GM18519 (cell line): ENCODE results near the gene FLII.
"Not testable (repeated sequence)": the region's sequence is repeated elsewhere in the genome, so short reads cannot be mapped to it uniquely, and the experiment has no call there.

Experiments
- ATAC-seq: cut with Tn5 transposase; IDR thresholded peaks from one replicate; pipeline ENCODE4 v1.9.1; 2021; ENCODE audit warnings: mild to moderate bottlenecking, moderate library complexity; ENCODE audit not compliant: unreplicated experiment, low FRiP score

FLII gene

DNA sequence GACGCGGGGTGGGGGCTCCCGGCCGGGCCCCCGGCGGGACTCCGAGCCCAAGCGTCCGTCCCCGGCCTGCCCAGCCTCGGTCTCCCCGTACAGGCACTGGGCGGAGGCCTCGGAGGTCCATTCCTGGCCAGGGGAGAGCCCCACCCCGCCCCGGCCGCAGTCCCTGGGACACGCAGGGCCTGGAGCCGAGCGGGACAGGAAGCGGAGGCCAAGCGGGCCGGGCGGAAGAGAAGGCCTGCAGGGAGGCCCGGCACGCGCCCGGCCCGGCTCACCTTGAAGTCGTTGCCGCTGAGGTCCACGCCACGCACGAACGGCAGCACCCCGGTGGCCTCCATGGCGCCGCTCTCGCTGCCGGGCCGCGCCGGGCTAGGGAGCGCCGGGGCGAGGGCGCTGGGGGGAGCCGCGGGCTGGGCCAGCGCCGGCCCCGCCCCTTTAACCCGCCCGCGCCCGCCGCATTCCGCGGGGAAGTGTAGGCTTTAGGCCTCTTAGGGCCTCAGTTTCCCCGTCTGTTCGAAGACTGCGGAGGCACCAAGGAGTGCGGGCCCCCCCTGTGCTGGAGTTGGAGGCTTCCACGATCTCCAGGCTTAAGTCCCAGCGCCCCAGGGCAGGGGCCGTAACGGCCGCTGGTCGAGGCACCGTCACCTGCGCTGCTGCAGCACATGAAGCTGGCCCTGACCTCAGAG is at the start of gene FLII:
TSS of gene FLII (minus strand) at position 383 of the 683 bp plus-strand sequence. CDS start at position 335, 48 bp downstream.
- no peak for ATAC-seq

GRCh38 chr17:18303206-18303605 is 44.7 kb upstream of the FLII start:
- not testable (repeated sequence) for ATAC-seq

GRCh38 chr17:18300725-18301480 is 42.4 kb upstream of the FLII start:
- ATAC-seq, result no peak

- ATAC-seq, result not testable (repeated sequence)
These were observed 39.5 kb upstream of the FLII start for GRCh38 chr17:18298061-18298460.

DNA sequence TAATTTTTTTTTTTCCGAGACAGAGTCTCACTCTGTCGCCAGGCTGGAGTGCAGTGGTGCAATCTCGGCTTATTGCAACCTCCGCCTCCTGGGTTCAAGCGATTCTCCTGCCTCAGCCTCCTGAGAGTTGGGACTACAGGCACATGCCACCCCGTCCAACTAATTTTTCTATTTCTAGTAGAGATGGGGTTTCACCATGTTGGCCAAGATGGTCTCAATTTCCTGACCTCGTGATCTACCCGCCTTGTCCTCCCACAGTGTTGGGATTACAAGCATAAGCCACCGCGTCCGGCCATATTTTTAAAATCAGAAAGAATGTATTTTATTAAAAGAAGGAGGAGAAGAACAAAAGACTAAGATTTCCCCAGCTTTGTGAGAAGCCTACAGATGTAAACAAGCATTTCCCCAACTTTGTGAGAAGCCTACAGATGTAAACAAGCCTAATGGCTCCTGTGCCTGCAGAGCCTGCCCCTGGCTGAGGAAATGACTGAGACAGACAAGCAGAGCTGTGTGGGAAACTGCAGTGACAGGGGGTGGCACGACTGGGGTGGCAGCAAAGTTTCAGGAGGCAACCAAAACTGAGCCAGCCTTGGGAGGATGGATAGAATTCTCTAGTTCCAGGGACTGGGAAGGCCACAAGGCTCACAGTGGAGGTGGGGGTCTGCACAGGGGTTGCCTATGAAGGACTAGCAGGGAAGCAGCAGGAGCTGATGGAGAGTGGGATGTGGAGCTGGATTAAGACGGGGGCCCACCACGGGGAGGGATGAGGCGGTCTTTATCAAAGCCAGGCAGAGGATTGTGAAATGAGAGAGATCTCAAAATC is 33.4 kb upstream of the FLII start:
- ATAC-seq, result no peak

- no peak for ATAC-seq
These were observed 26.8 kb upstream of the FLII start for GRCh38 chr17:18285296-18285695.

DNA sequence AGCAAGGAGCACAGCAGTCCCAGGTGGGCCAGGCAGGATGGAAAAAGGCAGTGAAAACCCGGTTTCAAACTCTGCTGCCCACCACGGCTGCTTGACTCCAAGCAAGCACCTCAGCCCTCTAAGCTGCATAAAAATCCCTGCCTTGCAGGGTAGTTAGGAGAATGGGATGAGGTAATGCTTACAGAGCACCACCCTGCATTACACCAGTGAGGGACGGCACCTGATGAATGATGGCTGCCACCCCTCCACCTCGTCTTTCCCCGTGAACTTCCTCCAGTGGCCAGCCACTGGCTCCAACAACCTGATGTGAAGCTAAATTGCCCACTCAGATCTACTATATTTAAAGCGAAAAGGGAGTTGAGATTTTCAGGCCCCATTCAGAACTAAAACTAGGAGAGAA is 23.2 kb upstream of the FLII start:
- ATAC-seq, result no peak

DNA sequence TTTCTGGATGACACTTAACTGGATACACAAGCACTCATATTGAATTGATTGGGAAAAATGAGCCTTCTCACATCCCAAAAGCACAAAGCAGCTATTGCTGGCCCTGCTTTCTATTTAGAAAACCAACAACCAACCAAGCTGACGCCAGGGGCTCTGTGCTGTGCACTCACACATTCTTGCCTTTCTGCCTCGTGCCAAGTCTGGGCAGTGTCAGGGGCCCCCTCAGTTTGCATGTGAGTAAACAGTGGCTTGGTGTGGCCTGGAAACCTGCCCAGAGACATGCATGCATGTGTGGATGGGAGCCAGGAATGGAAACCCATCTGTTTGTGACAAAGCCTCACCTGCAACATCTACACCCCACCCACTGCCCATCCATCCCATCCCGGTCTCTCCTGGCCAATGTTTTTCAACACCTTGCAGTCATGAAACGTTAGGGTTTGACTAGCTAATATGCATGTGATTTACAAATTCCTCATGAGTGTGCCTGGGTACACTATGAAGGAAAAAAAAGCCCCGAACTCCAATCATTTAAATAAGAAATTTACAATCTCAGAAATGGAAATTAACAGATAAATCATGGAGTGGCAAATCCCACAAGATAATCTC is 22.3 kb upstream of the FLII start:
- no peak for ATAC-seq

GRCh38 chr17:18280249-18280648 is 21.7 kb upstream of the FLII start:
- ATAC-seq, result no peak

DNA sequence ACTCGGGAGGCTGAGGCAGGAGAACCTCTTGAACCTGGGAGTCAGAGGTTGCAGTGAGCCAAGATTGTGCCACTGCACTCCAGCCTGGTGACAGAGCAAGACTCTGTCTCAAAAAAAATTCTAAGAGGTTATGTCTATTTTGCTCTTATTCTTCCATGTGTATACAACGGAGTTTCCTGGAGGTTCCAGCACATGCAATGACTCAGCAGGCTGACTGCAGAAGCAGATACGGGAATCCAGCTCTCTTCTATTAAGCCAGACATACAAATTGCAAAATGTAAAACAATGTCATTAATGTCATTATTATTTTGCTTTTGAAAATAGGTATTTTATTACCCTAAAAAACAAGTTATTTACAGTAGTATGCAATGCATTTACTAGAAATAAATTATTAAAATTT is 20.3 kb upstream of the FLII start:
- no peak for ATAC-seq

- ATAC-seq, result no peak
These were observed 18.5 kb upstream of the FLII start for GRCh38 chr17:18277076-18277475.

DNA sequence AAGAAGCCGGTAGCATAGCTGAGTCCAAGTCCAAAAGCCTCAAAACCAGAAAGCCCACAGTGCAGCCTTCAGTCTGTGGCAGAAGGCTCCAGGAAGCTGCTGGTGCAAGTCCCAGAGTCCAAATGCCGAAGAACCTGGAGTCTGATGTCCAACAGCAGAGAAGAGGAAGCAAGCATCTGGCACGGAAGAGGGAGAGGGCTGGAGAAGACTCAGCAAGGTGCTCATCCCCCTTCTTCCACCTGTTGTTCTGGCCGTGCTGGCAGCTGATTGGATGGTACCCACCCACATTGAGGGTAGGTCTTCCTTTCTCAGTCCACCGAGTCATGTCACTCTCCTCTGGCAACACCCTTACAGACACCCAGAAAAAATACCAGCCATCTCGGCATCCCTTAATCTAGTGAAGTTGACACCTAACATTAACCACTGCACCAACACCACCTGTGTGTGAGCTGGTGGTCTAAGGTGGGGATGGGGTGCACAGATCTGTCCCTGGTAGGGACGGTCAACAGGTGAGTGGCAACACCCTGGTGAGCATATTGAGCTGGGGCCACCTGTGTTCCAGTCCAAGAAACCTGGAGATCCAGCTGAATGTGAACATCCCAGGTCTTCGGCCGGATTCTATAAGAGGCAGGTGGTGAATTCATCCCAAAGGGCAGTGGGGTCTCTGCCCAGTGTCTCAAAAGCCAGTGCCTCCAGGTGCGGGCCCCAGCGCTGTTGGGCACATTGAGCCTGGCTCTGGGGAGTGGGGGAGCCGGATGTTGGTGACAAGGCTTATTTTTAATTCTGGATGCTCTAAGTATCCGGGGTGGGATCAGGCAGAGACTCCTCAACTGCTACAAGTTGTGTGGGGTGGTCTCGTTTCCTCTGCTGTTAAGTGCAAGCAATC is 11.8 kb upstream of the FLII start:
- ATAC-seq, result no peak

GRCh38 chr17:18267927-18268711 is 9.6 kb upstream of the FLII start:
- no peak for ATAC-seq

- ATAC-seq, result no peak
These were observed 8.8 kb upstream of the FLII start for GRCh38 chr17:18267366-18267765.

DNA sequence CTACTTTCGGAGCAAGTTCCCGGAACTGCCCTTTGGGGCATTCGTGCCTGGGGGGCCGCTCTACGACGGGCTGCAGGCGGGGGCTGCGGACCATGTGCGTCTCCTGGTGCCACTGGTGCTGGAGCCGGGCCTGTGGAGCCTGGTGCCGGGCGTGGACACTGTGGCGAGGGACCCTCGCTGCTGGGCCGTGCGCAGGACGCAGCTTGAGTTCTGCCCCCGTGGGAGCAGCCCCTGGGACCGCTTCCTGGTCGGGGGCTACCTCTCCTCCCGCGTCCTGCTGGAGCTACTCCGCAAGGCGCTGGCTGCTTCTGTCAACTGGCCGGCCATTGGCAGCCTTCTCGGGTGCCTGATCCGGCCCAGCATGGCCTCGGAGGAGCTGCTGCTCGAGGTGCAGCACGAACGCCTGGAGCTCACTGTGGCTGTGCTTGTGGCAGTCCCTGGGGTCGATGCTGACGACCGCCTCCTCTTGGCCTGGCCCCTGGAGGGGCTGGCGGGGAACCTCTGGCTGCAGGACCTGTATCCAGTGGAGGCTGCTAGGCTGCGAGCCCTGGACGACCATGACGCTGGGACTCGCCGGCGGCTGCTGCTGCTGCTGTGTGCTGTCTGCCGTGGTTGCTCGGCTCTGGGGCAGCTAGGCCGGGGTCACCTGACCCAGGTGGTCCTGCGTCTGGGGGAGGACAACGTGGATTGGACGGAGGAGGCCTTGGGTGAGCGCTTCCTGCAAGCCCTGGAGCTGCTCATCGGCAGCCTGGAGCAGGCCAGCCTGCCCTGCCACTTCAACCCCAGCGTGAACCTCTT is 5.5 kb upstream of the FLII start:
- no peak for ATAC-seq

- no peak for ATAC-seq
These were observed 4.1 kb upstream of the FLII start for GRCh38 chr17:18262641-18263040.

- ATAC-seq, result no peak
These were observed 3.6 kb upstream of the FLII start for GRCh38 chr17:18262111-18262510.

GRCh38 chr17:18261659-18262058 is 3.1 kb upstream of the FLII start:
- ATAC-seq, result no peak
